ENCODE data around the gene RAB4A.
"Not testable (repeated sequence)": the region's sequence is repeated elsewhere in the genome, so short reads cannot be mapped to it uniquely, and the experiment has no call there.

- TF ChIP-seq, protein P1, sequence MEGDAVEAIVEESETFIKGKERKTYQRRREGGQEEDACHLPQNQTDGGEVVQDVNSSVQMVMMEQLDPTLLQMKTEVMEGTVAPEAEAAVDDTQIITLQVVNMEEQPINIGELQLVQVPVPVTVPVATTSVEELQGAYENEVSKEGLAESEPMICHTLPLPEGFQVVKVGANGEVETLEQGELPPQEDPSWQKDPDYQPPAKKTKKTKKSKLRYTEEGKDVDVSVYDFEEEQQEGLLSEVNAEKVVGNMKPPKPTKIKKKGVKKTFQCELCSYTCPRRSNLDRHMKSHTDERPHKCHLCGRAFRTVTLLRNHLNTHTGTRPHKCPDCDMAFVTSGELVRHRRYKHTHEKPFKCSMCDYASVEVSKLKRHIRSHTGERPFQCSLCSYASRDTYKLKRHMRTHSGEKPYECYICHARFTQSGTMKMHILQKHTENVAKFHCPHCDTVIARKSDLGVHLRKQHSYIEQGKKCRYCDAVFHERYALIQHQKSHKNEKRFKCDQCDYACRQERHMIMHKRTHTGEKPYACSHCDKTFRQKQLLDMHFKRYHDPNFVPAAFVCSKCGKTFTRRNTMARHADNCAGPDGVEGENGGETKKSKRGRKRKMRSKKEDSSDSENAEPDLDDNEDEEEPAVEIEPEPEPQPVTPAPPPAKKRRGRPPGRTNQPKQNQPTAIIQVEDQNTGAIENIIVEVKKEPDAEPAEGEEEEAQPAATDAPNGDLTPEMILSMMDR (IDR thresholded peaks at IDR 0.05), result not testable (repeated sequence)
- not testable (repeated sequence) for TF ChIP-seq POLR2A, EP300, POLR2AphosphoS5 (IDR thresholded peaks at IDR 0.05)
These were observed 56.9 kb downstream of the RAB4A start for GRCh38 chr1:229327765-229328164.

All from upper lobe of left lung (tissue), 4 donors.